Left ventricle myocardium inferior (tissue), 1 donor: Measurements from ENCODE around the gene GPR18. TPM values are rescaled to one million over a fixed set of nuclear protein-coding genes. Genes with fewer than 3 reads are reported as not detected.

Experiments
- DNase-seq: peaks from one replicate; pipeline ENCODE4 v3.0.0-alpha.2; 2020
- H3K27ac ChIP-seq: fragments of 200-600 bp; replicated peaks from 2 replicates; pipeline ENCODE4 v1.8.0; 2021
- H3K27me3 ChIP-seq: fragments of 200-600 bp; 2 replicates; pipeline ENCODE4 v1.8.0; 2021; ENCODE audit warnings: low read depth
- H3K36me3 ChIP-seq: fragments of 200-600 bp; 2 replicates; pipeline ENCODE4 v1.8.0; 2021
- H3K4me1 ChIP-seq: fragments of 200-600 bp; 2 replicates; pipeline ENCODE4 v1.8.0; 2021
- H3K4me3 ChIP-seq: fragments of 200-600 bp; 2 replicates; pipeline ENCODE4 v1.8.0; 2021; ENCODE audit warnings: mild to moderate bottlenecking, moderate library complexity
- H3K9me3 ChIP-seq: fragments of 200-600 bp; replicated peaks from 2 replicates; pipeline ENCODE4 v1.8.0; 2021
- intact Hi-C: fragments of 100-400 bp; cut with micrococcal nuclease; formaldehyde crosslinking; loops from one replicate; pipeline ENCODE4 v1.11.0; 2022
- total RNA-seq: library from RNA; stranded (reverse); fragmentation: NEBNext Ultra II Directional; extraction: Animal tissue kit (Norgen Biotek cat#: 25700); gene quantifications from one replicate; pipeline ENCODE4 v1.2.1, GENCODE V29; 2021
- TF ChIP-seq, protein P1 (sequence below): fragments of 200-600 bp; IDR thresholded peaks from 2 replicates; pipeline ENCODE4 v1.8.0; 2021; ENCODE audit warnings: antibody characterized with exemption, mild to moderate bottlenecking, borderline replicate concordance
- donor health status: DM: no; HTN: yes; CAD: no; lungs with severe emphysema.

GPR18 gene
- total RNA-seq, 1 donor from 2014 or later = not detected

DNA sequence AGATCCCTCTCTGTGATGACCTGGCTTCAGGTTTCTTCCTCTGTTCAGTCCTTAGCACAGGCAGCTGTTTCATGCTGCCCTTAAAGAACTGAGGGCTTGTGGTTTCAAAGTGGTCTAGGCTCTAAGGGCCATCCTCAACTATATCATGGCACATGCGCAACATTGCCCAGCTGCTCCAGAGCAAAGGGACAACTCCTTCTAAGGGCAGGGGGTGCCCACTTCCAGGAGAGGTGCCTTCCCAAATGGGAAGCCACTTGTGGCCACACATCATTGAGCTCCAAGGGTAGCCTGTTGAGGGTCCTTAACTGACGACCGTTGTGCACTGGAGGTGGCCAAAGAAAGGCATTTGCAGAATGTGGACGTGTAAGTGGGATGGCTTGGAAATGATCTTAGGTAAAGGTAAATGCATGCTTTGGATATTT is 41.8 kb upstream of the GPR18 start:
- DNase-seq = no peak
- H3K27ac ChIP-seq = no peak overlapping the region
- peaks cover 4% of the 10 kb centered on the region for H3K36me3 ChIP-seq
- intact Hi-C loops = no loop called here
- no peak overlapping the region for H3K4me3 ChIP-seq
- no peaks in the 10 kb centered on the region for H3K27me3 ChIP-seq
- TF ChIP-seq, protein P1, sequence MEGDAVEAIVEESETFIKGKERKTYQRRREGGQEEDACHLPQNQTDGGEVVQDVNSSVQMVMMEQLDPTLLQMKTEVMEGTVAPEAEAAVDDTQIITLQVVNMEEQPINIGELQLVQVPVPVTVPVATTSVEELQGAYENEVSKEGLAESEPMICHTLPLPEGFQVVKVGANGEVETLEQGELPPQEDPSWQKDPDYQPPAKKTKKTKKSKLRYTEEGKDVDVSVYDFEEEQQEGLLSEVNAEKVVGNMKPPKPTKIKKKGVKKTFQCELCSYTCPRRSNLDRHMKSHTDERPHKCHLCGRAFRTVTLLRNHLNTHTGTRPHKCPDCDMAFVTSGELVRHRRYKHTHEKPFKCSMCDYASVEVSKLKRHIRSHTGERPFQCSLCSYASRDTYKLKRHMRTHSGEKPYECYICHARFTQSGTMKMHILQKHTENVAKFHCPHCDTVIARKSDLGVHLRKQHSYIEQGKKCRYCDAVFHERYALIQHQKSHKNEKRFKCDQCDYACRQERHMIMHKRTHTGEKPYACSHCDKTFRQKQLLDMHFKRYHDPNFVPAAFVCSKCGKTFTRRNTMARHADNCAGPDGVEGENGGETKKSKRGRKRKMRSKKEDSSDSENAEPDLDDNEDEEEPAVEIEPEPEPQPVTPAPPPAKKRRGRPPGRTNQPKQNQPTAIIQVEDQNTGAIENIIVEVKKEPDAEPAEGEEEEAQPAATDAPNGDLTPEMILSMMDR = no peak
- no peaks in the 10 kb centered on the region for H3K4me1 ChIP-seq
- H3K9me3 ChIP-seq = no peaks in the 10 kb centered on the region

DNA sequence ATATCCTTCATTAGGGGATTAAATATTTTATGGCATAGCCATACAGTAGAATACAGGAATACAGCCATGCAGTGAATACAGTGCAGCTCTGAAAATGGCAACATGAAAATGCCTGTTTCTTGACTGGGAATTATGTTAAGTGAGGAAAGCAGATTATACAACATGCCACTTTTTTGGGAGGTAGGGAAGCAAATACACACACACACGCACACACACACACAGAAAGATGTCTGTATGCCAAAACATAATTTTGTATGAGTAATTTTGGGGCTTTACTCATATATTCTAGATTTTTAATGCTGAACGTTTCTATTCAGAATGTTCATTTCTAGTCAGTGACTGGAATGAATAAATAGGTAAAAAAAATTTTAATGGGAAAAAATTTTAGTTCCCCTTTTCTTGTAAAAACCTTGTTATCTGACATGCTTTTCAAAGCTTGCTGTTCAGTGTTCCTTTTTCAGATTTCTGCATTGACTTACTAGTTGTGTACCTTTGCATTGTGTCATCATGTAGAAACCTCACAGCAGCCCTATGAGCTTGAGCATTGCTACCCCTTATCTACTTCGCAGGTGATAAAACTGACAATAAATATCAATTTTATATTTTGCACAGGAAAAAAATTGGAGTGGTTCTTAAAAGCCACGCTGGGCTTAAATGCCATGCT is 41.2 kb upstream of the GPR18 start:
- DNase-seq = no peak
- intact Hi-C loops = no loop called here
- Histone ChIP-seq H3K27ac (no peak overlapping the region), H3K4me1 (no peaks in the 10 kb centered on the region), H3K27me3 (no peaks in the 10 kb centered on the region), H3K4me3 (no peak overlapping the region), H3K9me3 (no peaks in the 10 kb centered on the region), H3K36me3 (peaks cover 4% of the 10 kb centered on the region)
- TF ChIP-seq, protein P1 = no peak

DNA sequence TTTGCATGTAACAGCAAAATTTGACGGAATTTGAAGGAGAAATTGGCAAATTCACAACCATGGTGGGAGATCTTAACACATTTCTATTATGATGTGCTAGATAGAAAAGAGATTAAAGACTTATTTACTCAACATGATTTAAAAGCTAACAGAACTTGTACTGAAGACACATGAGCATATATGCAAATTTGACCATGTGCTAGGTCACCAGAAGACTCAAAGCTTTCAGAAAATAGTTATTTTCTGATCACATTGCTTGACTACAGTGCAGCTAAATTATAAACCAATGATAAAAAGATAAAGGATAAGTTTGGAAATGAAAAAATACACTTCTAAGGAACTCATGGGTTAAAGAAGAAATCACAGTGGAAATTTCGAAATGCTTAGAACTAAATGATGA is 39.9 kb upstream of the GPR18 start:
- Histone ChIP-seq H3K9me3 (no peaks in the 10 kb centered on the region), H3K27ac (no peak overlapping the region), H3K36me3 (peaks cover 4% of the 10 kb centered on the region), H3K27me3 (no peaks in the 10 kb centered on the region), H3K4me3 (no peak overlapping the region), H3K4me1 (no peaks in the 10 kb centered on the region)
- no peak for DNase-seq
- TF ChIP-seq, protein P1 = no peak
- intact Hi-C loops = no loop called here

DNA sequence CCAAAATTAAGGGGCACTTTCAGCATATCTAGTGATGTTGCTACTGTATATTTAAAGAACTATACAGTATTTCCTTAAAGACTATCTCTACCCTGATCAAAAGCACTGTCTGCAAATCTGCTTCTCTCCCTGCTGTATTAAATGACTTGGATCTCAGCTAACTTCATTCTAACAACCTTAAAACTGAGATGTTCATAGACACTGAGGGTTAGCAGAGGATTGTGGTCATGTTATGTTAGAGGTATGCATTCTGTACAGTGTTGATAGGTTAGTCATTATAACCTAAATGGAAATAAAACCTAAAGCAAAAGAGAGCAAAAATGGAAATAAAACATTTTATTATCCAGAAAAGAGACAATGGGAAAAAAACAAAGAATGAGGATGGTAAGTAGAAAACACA is 39.2 kb upstream of the GPR18 start:
- no peaks in the 10 kb centered on the region for H3K9me3 ChIP-seq
- H3K4me1 ChIP-seq = no peaks in the 10 kb centered on the region
- intact Hi-C loops = no loop called here
- H3K27me3 ChIP-seq = no peaks in the 10 kb centered on the region
- TF ChIP-seq, protein P1 = no peak
- no peak for DNase-seq
- H3K36me3 ChIP-seq = peaks cover 4% of the 10 kb centered on the region
- no peak overlapping the region for H3K27ac ChIP-seq
- H3K4me3 ChIP-seq = no peak overlapping the region

DNA sequence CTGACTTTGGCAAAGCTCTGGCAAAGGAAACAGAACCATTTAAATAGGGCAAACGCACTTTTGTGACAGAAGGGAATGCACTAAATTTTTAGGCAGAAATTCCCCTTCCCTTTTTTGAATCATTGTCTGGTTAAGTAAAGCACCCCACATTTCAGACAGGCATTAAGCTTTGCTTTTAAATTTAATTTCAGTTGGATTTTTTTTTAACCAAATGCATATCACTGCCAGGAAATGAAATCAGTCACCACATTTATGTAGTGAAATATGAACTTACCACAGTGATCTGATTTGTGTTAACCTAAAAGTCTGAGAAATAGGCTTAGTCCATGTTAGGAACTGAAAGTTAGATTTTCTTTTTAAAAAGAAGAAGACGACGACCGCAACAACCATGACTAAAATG is 38.2 kb upstream of the GPR18 start:
- Histone ChIP-seq H3K4me3 (no peak overlapping the region), H3K9me3 (no peaks in the 10 kb centered on the region), H3K4me1 (no peaks in the 10 kb centered on the region), H3K27ac (peak overlapping the region; percentile 16), H3K27me3 (no peaks in the 10 kb centered on the region), H3K36me3 (peaks cover 4% of the 10 kb centered on the region)
- no peak for DNase-seq
- intact Hi-C loops = no loop called here
- TF ChIP-seq, protein P1 = no peak
